GM19193 (cell line): ENCODE results near the gene COL4A1.

ENCODE experiments used
- POLR2A ChIP-seq: IDR thresholded peaks from 4 replicates; pipeline ENCODE4 v1.6.1; 2011; ENCODE audit not compliant: insufficient read depth, insufficient read length; ENCODE audit errors: extremely low read depth

COL4A1 gene

DNA sequence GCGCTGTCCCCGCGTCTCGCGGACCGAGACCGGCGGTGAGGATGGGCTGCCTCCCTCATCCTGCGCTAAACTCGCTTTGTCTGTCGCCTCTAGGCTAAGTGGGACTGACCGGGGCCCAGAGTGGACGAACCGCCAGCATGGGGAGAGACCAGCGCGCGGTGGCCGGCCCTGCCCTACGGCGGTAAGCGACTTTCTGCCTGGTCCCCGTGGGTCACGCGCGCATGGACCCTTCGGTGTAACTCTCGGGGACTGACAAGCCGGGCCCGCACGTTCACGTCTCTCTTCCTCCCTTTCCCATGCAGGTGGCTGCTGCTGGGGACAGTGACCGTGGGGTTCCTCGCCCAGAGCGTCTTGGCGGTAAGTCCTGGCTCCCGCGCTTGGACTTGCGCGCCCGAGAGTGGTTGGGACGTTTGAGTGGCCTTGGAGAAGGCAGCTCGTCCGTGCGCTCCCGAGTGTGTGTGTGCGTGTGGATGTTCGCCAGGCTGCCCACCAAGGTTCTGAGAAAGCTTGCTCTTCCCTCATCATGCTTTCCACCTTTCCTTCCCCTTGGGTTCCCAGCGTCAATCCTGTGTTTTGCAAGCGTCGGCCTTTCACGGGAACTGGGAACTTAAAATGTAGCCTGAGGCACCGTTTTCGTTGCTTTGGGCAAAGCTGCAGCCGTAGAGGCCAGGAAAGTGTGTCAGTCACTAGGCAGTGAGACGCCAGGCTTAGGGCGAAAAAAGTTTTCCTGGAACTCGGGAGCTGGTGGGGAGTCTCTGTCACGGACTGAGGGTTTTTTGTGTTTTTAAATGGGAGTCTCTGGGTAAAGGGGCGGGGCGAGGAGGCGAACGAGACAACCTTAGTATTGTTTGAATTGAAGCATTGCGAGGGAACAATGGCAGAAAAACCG lies 1.1 kb upstream of the COL4A1 start:
- TF ChIP-seq POLR2A = no peak

DNA sequence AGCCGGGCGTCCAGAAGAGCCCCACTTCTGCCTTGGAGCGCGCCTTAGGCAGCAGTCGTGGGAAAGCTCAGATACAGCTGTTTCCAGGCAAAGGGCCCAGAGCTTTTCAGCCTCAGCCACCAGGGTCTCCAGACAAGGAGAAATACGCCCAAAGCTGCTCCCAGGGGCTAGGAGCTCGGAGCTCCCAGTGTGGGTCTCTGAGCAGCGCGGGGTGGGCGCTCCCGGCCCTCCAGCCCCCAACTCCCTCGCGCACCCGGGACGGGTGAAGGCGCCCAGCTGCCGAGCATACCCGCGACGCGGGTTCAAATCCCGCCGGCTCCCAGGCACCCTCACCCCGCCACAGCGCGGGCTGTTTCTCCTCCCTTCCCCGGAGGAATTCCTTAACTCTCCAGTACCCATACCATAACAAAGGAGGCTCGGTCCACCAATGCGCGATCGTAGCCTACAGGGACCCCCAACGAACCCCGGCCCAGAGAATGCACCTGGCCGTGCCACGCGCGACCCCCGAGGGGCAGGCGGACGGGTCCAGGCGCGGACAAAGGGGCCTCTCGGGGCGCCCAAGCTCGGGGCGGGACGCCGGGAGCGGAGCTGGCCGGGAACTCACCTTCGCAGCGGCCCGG lies 507 bp downstream of the COL4A1 start:
- TF ChIP-seq POLR2A = no peak

DNA sequence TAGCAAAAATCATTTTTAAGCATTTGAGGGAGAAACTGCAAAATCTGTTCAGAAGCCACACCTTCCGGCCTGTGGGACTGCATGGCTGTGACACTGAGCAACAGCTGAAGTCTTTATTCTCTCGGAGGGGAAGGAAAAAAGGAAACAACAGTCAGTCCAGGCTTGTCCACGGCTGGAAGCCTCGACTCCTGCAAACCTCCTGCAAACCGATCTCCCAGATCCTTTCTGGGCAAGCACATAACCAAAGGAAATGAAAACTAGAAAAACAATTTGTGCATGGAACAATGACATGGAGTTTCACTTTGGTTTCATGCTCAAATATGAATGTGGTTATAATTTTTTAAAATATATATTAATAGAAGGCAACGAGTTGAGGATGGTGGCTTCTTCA lies 1.0 kb downstream of the COL4A1 start:
- no peak for TF ChIP-seq POLR2A

DNA sequence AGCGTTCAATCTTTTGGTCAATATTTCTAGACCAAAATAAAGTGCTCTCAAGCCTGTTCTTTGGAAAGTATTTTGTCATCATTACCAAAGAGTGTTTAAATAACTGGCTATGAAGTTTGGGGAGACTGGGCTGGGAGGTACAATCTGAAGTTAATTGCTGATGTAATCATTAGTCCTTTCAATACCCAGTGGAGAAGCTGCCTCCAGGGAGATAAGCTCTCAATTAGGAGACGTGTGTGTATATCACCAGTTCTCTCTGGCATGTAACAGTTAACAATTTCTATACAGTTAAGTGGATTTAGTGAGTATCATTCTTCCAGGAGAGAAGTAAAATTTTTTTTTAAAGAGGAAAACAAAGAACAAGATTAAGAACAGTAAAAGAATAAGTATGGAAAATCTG lies 1.4 kb downstream of the COL4A1 start:
- TF ChIP-seq POLR2A = no peak

DNA sequence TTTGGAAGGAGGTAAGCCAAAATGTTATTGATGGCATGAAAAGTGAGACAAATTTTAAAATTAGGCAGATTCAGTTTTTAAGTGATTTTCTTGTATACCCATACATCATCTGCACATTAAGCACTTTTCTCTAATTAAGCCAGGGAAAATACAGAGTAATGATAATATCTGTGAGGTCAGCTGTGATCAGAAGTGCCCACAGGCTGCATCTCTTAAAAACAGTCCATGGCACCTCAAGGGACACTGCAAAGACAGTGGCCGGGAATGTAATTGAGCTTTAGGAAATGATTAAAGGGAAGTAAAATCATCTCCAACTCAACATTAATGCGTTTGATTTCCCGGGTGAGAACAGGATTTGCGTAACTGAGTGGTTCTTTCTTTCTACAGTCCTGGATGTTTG lies 2.0 kb downstream of the COL4A1 start:
- no peak for TF ChIP-seq POLR2A

DNA sequence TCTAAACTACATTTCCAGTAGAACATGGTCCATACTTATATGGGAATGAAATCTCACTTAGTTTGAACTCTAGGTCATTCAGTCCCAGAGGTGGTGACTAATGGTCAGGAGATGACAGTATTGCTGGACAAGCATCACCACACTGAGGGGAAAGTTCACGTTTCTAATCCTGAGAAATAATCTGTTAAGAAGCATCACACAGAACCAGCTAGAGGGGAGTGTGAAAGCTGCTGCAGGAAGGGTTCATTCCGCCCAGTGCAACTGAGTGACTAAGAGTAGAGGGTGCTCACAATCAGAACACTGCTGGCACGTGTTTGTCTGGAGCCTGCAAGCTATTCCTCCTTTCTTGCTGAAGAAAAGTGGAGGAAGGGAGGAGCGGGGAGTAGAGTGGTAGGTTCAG lies 2.7 kb downstream of the COL4A1 start:
- TF ChIP-seq POLR2A = no peak

DNA sequence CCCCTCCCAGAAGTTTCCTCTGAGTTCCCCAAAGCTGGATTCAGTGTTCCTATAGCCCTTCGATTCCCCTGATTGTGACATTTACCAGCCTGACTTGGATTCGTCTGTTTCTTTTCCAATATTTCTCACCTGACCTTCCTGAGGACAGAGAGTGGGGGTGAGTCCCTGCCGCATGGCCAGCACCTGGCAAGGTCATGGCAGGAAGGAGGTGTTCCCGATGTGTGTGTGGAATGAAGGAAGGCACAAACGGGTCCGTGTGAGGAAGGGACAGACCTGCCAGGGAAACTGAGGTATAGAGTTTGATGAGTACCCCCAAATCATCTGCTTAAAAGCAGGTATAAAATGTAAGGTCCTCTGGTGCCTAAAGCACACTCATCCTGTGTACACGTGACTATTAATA lies 3.3 kb downstream of the COL4A1 start:
- no peak for TF ChIP-seq POLR2A

DNA sequence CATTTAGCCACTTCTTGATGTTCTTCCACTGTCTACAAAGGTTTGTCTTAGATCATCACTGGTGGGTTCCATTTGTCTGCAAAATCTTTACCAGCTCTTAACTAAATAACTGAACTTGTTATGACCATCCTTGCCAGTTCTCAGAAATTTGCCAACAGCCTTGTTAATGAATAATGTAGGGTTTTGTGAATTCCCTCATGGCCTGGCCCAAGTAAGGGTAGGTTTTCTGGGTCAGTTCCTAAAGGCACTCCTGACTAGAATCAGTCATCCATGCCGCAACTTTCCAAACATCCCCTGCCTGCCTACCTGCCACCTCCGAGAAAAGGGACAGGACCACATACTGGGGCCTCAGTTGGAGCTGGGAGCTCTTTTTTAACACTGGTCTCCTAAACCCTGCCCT lies 4.0 kb downstream of the COL4A1 start:
- no peak for TF ChIP-seq POLR2A

DNA sequence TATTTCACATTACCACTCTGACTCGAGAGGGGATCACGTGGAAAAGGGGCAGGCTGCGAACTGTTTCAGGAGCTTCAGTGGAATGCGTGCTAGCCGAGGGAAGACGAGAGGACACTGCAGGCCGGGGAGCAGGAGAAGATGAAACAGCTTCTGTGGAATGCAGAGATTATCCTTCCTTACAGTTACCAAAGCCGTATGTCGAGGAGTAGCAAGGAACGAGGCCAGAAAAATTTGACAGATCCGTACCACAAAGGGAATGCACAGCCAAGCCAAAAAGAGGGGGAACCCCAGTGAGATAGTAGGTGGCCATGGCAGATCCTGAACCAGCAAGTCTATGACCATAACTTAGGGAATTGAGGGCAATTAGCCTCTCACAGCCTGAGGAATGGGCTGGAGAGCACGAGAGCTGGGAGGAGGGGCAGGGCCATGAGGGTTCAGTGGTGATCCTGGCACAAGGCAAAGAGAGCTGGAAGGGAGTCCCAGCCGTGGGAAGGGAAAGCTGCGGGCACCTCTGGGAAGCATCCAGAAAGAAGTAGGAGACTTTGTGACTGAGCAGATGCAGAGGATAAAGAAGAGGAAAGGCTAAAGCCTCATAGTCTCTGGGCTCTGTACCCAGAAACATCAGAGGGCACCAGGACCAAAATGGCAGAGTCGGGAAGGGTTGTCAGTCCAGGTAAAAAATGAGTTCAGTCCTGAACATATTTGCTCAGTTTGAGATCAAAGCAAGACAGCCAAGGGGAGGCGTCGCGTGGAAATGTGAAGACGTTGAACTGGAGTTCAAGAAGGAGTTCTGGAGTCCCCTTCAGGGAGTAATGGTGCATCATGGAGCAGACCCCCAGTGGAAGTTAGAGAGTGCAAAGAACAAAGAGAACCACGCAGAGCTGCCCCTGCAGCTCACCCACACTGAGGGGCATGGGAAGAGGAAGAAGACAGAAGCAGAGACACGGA lies 5.1 kb downstream of the COL4A1 start:
- no peak for TF ChIP-seq POLR2A

DNA sequence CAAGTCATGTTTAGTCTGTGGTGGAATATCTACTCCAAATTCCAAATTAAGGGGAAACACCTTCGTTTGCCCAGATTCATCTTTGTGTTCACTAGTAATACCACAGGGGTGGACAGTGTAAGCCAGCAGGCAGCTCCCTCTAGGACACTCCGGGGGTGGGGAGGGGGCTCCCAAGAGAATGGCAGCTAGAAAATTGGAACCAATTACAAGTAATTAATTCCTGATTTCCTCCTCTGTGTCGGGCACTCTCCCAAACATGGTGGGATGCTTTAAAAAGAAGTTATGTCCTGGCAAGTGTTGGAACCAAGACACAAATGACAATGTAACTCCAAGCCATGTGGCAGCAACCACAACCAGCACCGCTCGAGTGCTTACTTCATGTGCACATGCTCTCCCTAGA lies 5.9 kb downstream of the COL4A1 start:
- TF ChIP-seq POLR2A = no peak

DNA sequence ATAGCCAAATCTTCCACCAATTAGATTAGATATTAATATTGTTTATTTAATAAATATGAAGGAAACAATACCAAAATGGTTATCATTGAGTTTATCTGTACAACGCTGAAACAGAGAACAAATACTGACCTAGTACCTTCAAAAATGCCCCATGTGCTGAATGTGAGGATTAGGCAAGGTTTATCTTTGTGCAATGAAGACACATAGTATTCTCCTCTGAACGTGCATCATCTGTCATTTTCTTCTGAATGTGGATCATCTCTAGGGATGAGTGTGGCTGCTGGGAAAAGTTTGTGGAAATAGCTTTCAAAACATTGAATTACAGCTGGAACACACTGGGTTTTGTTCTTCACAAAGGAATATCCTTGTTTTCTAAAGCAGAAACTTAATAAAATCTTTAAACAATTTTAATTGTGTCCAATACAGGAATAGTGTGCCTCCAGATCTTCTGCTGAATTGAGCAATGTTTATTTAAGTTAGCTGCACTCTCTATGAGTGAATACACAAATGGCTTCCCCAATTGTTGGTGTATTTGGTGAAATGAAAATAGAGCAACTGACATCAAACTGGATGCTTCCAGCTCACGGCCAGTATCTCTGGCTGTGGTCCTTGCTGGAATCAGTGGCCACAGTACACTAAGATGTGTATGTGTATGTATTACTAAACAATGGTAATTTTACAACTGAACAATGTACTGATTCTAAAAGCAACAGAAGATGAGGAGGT lies 6.7 kb downstream of the COL4A1 start:
- no peak for TF ChIP-seq POLR2A

DNA sequence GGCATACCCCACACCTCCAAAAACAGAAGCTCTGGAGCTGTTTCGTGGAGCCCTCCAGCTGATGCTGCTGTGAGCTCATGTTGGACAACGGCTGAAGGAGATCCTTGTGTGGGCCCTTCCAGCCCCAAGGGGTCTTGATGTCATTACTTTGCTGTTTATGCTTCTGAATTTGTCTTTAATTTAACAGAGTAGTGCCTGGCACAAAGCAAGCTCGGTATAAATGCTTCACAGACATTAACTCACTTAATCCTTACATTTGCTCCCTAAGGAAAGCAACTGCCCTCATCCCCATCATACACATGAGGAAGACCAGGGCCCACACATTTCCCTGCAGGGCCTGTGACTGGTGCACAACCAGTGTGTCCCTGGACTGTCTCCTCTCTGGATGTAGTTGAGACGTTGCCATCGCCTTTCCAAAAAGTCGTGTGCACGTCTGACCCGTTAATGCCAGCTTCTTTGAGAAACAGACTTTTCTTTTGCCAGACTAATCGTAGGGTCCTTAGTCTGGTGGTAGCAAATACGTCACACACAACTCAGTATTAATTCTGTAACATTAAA lies 7.6 kb downstream of the COL4A1 start:
- TF ChIP-seq POLR2A = no peak

DNA sequence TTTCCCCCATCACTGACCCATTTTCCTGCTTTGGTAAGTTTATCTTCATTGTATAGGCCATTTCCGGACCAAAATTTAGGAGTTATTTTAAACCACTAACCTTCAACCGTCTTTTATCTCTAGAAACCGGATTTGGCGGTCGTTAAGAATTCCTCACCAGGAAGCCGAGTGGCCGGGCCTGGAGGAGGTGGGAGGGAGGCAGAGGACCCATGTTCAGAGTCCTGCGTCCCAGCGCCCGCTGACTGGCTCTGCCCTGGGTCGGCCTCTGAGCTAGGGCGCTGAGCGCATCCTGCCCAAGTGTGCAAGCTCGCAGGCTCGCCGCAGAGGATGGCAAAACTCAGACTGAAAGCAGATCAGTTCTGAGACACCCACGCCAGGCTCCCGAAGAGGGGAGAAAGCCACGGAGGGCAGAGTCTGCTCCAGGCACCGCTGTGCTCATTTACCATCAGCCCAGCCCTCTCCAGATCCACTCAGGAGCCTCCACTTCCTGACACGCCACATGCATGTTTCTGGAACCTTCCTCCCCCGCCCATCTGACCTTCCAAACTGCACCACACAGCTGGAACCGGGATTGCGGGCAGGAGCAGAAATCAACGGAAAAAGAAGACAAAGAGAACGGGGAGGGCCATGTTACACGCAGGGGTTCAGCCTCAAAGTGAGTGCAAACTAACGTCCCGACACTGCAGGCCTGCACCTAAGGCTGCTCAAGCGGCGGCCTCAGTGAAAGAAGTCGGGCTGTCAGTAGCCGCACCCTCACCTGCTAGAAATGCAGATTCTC lies 8.3 kb downstream of the COL4A1 start:
- TF ChIP-seq POLR2A = no peak
